GM12872 (cell line): ENCODE data around the gene FN1.

Experiments
- CTCF ChIP-seq: IDR thresholded peaks from 3 replicates; pipeline ENCODE4 v1.5.1; 2011; ENCODE audit warnings: low read depth, mild to moderate bottlenecking, low read length, moderate library complexity; ENCODE audit not compliant: insufficient read depth

The FN1 gene

GRCh38 chr2:215466097-215466909 is 30.4 kb upstream of the FN1 start:
- TF ChIP-seq CTCF, result no peak

- TF ChIP-seq CTCF, result no peak
Measured at GRCh38 chr2:215465256-215465655, 29.4 kb upstream of the FN1 start.

- no peak for TF ChIP-seq CTCF
Measured at GRCh38 chr2:215461836-215462532, 26.1 kb upstream of the FN1 start.

GRCh38 chr2:215460682-215461382 is 25.0 kb upstream of the FN1 start:
- TF ChIP-seq CTCF, result no peak

- TF ChIP-seq CTCF, result no peak
Measured at GRCh38 chr2:215455958-215456357, 20.1 kb upstream of the FN1 start.

GRCh38 chr2:215454519-215455246 is 18.8 kb upstream of the FN1 start:
- TF ChIP-seq CTCF, result peak; percentile 73

GRCh38 chr2:215452725-215453124 is 16.9 kb upstream of the FN1 start:
- TF ChIP-seq CTCF, result no peak
